Kidney (tissue), 14 donors: ENCODE data around the gene P4HTM. TPM values are rescaled to one million over a fixed set of nuclear protein-coding genes. Genes with fewer than 3 reads are reported as not detected.

Experiments used
- DNase-seq, 5 donors: peaks; one replicate each; pipeline ENCODE4 v3.0.0-alpha.2; 2013 to 2020
- FAIRE-seq: peaks from 2 replicates; lab custom pipeline; 2012; peaks lifted over from hg19 to GRCh38; lab: Jason Lieb, UNC
- H3K27ac ChIP-seq, 2 donors: one replicate each; pipeline ENCODE4 v1.7.0; 2013; ENCODE audit warnings: low read depth in 2 of 2, low read length in 2 of 2, inconsistent platforms in 1 of 2
- H3K27me3 ChIP-seq: one replicate; pipeline ENCODE4 v1.7.1; 2013; ENCODE audit warnings: low read length, inconsistent platforms; ENCODE audit not compliant: control insufficient read depth, insufficient read depth
- H3K36me3 ChIP-seq, 3 donors: one replicate each; pipeline versions ENCODE4 v1.7.0 to v1.7.1; 2013; ENCODE audit warnings: low read length in 3 of 3, control low read depth in 1 of 3, inconsistent platforms in 1 of 3; ENCODE audit not compliant: insufficient read depth in 3 of 3, control insufficient read depth in 2 of 3
- H3K4me1 ChIP-seq, 3 donors: one replicate each; pipeline versions ENCODE4 v1.7.0 to v1.7.1; 2013; ENCODE audit warnings: low read length in 3 of 3, inconsistent platforms in 1 of 3, low read depth in 1 of 3; ENCODE audit not compliant: control insufficient read depth in 2 of 3, insufficient read depth in 2 of 3
- H3K4me3 ChIP-seq, 3 donors: one replicate each; pipeline versions ENCODE4 v1.7.0 to v1.8.1; 2013; ENCODE audit warnings: low read length in 3 of 3, control low read depth in 1 of 3, inconsistent platforms in 1 of 3
- H3K9ac ChIP-seq, 3 donors: one replicate each; pipeline versions ENCODE4 v1.7.0 to v1.7.1; 2013; ENCODE audit warnings: low read length in 3 of 3, control low read depth in 1 of 3, inconsistent platforms in 1 of 3
- H3K9me3 ChIP-seq, 3 donors: one replicate each; pipeline versions ENCODE4 v1.7.0 to v1.7.1; 2013; ENCODE audit warnings: low read length in 3 of 3, control low read depth in 1 of 3, inconsistent platforms in 1 of 3; ENCODE audit not compliant: control insufficient read depth in 2 of 3, insufficient read depth in 1 of 3
- CTCF ChIP-seq: IDR thresholded peaks from 3 replicates; pipeline ENCODE4 v1.5.1; 2012; ENCODE audit warnings: mild to moderate bottlenecking, moderate library complexity, borderline replicate concordance; ENCODE audit not compliant: insufficient read depth; ENCODE audit errors: extremely low read depth
- intact Hi-C: fragments of 100-400 bp; cut with DNase I; formaldehyde crosslinking; loops from one replicate; pipeline ENCODE4 v1.11.1; 2022
- polyA plus RNA-seq: library from polyadenylated mRNA; stranded (reverse); fragments of 350-450 nt; fragmentation: Illumina TruSeq; extraction: RNeasy Lipid Tissue Mini Kit (QIAGEN cat#74804); gene quantifications from one replicate; pipeline ENCODE4 v1.2.3, GENCODE V29; 2014; ENCODE audit warnings: low read depth, low replicate concordance; ENCODE audit not compliant: insufficient read depth
- total RNA-seq: library from RNA; stranded (reverse); fragmentation: NEBNext Ultra II Directional; extraction: Animal tissue kit (Norgen Biotek cat#: 25700); gene quantifications from one replicate; pipeline ENCODE4 v1.2.1, GENCODE V29; 2021
- donor health status: control.
- donor health status: control.
- donor health status: control.
- donor health status: control.
- donor health status: control.
- donor health status: DM: yes; HTN: yes; CAD: no.
- donor health status: Normal renal cell carcinoma (clear cell type).

P4HTM gene
- total and polyA plus RNA-seq, 2 donors from 2014 or later = 63.7 to 72.6 TPM

GRCh38 chr3:48952510-48953118 is 37.4 kb upstream of the P4HTM start:
- H3K27me3 ChIP-seq = no peaks in the 10 kb centered on the region
- no peak overlapping the region for H3K27ac ChIP-seq
- no peak overlapping the region for H3K4me3 ChIP-seq
- TF ChIP-seq CTCF = peak; percentile 54
- intact Hi-C loops = no loop called here
- DNase-seq = peak in 3 of 5 donors; percentile 41 to 66 (median 46)
- no peaks in the 10 kb centered on the region for H3K9me3 ChIP-seq
- FAIRE-seq = no peak
- no peaks in the 10 kb centered on the region for H3K36me3 ChIP-seq
- no peaks in the 10 kb centered on the region for H3K4me1 ChIP-seq
- no peak overlapping the region for H3K9ac ChIP-seq

- no peak overlapping the region for H3K9ac ChIP-seq
- no peak overlapping the region for H3K27ac ChIP-seq
- H3K4me1 ChIP-seq = no peaks in the 10 kb centered on the region
- H3K9me3 ChIP-seq = no peaks in the 10 kb centered on the region
- H3K4me3 ChIP-seq = no peak overlapping the region
- no peaks in the 10 kb centered on the region for H3K27me3 ChIP-seq
- DNase-seq (no peak), FAIRE-seq (no peak)
- intact Hi-C loops = no loop called here
- H3K36me3 ChIP-seq = peaks cover 2 to 7% (median 4%) of the 10 kb centered on the region in 3 donors
- no peak for TF ChIP-seq CTCF
Observed at GRCh38 chr3:48957006-48957705, 32.9 kb upstream of the P4HTM start.

- no peak for FAIRE-seq
Observed at GRCh38 chr3:48960841-48961413, 29.1 kb upstream of the P4HTM start.

More at GRCh38 chr3:48960841-48961413, 29.1 kb upstream of the P4HTM start:
- H3K4me1 ChIP-seq = no peaks in the 10 kb centered on the region
- no peaks in the 10 kb centered on the region for H3K27me3 ChIP-seq
- H3K36me3 ChIP-seq = peaks cover 2 to 18% (median 14%) of the 10 kb centered on the region in 3 donors
- DNase-seq = no peak
- H3K9me3 ChIP-seq = no peaks in the 10 kb centered on the region
- no peak for TF ChIP-seq CTCF
- H3K27ac ChIP-seq = no peak overlapping the region
- H3K9ac ChIP-seq = no peak overlapping the region
- H3K4me3 ChIP-seq = no peak overlapping the region
- intact Hi-C loops = no loop called here
